SU-DHL-6 (cell line): Measurements from ENCODE around the gene FAM3B.

ENCODE experiments used
- H2AFZ ChIP-seq: fragments of 200-600 bp; sonication (generic); 2 replicates; pipeline ENCODE4 v1.6.1; 2014; ENCODE audit warnings: low read depth, mild to moderate bottlenecking, moderate library complexity, mixed read lengths, antibody characterized with exemption, low read length; ENCODE audit not compliant: severe bottlenecking
- H3F3A ChIP-seq: fragments of 200-600 bp; shearing (Covaris generic); 2 replicates; pipeline ENCODE4 v1.6.0; 2016; ENCODE audit warnings: antibody characterized with exemption, mild to moderate bottlenecking; ENCODE audit not compliant: insufficient read depth
- H3K27ac ChIP-seq: fragments of 200-600 bp; sonication (generic); 2 replicates; pipeline ENCODE4 v1.5.1; 2016; ENCODE audit warnings: low read depth, mild to moderate bottlenecking, low read length, moderate library complexity, mixed read lengths
- H3K27me3 ChIP-seq: fragments of 200-600 bp; sonication (generic), shearing (Covaris generic); 2 replicates; pipeline ENCODE4 v1.6.0; 2014; ENCODE audit warnings: mild to moderate bottlenecking, low read length
- H3K36me3 ChIP-seq: fragments of 200-600 bp; sonication (generic); 2 replicates; pipeline ENCODE4 v1.6.1; 2014; ENCODE audit warnings: mild to moderate bottlenecking, low read length, mixed read lengths
- H3K4me2 ChIP-seq: fragments of 300-600, 200-600 bp; shearing (Covaris generic), sonication (generic); 2 replicates; pipeline ENCODE4 v1.6.0; 2014; ENCODE audit warnings: low read length, low read depth, mild to moderate bottlenecking; ENCODE audit not compliant: poor library complexity, severe bottlenecking
- H3K4me3 ChIP-seq: fragments of 200-600 bp; sonication (generic); 2 replicates; pipeline ENCODE4 v1.5.1; 2014; ENCODE audit warnings: antibody characterized with exemption, low read length, mild to moderate bottlenecking, mixed read lengths; ENCODE audit not compliant: insufficient read depth, poor library complexity, severe bottlenecking
- H3K79me2 ChIP-seq: fragments of 200-600 bp; sonication (generic); 2 replicates; pipeline ENCODE4 v1.6.1; 2014; ENCODE audit warnings: mild to moderate bottlenecking, low read length, moderate library complexity; ENCODE audit not compliant: insufficient read depth
- H3K9ac ChIP-seq: fragments of 200-600 bp; sonication (generic); 2 replicates; pipeline ENCODE4 v1.7.0; 2014; ENCODE audit warnings: mild to moderate bottlenecking, low read length
- H3K9me2 ChIP-seq: fragments of 200-600 bp; sonication (generic); replicated peaks from 2 replicates; pipeline ENCODE4 v1.6.1; 2014; ENCODE audit warnings: low read length; ENCODE audit not compliant: insufficient read depth
- H3K9me3 ChIP-seq: fragments of 200-600 bp; sonication (generic); 2 replicates; pipeline ENCODE4 v1.6.1; 2014; ENCODE audit warnings: low read length, mixed read lengths; ENCODE audit not compliant: insufficient read depth
- H4K20me1 ChIP-seq: fragments of 200-600 bp; sonication (generic); 2 replicates; pipeline ENCODE4 v1.6.1; 2014; ENCODE audit warnings: low read depth, mild to moderate bottlenecking, antibody characterized with exemption, low read length, moderate library complexity, mixed read lengths
- EZH2phosphoT487 ChIP-seq: fragments of 200-600 bp; sonication (generic), shearing (Covaris generic); conservative IDR thresholded peaks from 2 replicates; pipeline ENCODE4 v1.6.1; 2018; ENCODE audit warnings: mild to moderate bottlenecking, antibody characterized with exemption, low read length, moderate library complexity, mixed read lengths
- TF ChIP-seq, protein P1 (sequence below): fragments of 200-600 bp; sonication (generic); IDR thresholded peaks from one replicate; pipeline ENCODE4 v1.5.1; 2017; ENCODE audit warnings: antibody characterized with exemption, mild to moderate bottlenecking, low read length, moderate library complexity; ENCODE audit not compliant: insufficient read depth, poor library complexity, severe bottlenecking

Gene FAM3B

DNA sequence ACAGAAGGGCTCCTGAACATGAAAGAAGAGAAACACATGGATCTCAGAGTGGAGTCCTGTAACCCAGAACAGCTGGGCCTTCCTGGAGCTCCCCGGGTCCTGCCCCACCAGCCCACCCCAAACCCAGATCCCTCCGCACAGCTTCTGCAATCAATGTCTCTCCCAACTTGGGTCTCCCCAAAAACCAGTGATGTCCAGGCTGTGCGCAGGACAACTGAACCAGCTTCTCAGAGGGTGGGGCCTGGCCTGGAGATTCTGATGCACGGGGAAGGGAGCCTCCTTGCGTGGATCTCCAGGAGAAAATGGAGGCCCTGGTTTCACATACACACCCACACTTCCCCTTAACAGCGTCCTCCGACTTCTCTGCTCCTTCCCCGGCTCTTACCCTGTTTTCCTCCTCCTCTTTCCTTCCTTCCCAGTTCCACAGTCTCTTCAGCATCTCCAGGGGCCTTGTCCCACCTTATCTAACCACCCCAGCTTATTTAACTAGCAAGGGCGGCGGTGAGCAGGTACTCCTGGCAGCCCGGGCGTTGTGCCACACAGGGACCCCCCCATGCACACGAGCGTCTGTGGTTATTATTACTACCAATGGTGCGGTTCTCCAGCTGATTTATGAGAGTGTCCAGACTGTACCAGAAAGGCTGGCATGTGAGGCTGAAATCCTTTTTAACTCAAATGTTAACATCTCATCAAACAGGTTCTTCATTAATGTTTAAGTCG, 34.0 kb downstream of the FAM3B start:
- TF ChIP-seq, protein P1, sequence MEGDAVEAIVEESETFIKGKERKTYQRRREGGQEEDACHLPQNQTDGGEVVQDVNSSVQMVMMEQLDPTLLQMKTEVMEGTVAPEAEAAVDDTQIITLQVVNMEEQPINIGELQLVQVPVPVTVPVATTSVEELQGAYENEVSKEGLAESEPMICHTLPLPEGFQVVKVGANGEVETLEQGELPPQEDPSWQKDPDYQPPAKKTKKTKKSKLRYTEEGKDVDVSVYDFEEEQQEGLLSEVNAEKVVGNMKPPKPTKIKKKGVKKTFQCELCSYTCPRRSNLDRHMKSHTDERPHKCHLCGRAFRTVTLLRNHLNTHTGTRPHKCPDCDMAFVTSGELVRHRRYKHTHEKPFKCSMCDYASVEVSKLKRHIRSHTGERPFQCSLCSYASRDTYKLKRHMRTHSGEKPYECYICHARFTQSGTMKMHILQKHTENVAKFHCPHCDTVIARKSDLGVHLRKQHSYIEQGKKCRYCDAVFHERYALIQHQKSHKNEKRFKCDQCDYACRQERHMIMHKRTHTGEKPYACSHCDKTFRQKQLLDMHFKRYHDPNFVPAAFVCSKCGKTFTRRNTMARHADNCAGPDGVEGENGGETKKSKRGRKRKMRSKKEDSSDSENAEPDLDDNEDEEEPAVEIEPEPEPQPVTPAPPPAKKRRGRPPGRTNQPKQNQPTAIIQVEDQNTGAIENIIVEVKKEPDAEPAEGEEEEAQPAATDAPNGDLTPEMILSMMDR, result no peak
- TF ChIP-seq EZH2phosphoT487, result no peak
- no peaks in the 10 kb centered on the region for H3K36me3 ChIP-seq
- H3K27me3 ChIP-seq, result no peaks in the 10 kb centered on the region
- H4K20me1 ChIP-seq, result no peaks in the 10 kb centered on the region
- H3K9me2 ChIP-seq, result no peaks in the 10 kb centered on the region
- H3K9ac ChIP-seq, result no peak overlapping the region
- H3K4me2 ChIP-seq, result no peak overlapping the region
- no peaks in the 10 kb centered on the region for H3K79me2 ChIP-seq
- H3F3A ChIP-seq, result no peaks in the 10 kb centered on the region
- H3K9me3 ChIP-seq, result no peaks in the 10 kb centered on the region
- no peak overlapping the region for H3K27ac ChIP-seq
- H2AFZ ChIP-seq, result no peak overlapping the region
- no peak overlapping the region for H3K4me3 ChIP-seq

DNA sequence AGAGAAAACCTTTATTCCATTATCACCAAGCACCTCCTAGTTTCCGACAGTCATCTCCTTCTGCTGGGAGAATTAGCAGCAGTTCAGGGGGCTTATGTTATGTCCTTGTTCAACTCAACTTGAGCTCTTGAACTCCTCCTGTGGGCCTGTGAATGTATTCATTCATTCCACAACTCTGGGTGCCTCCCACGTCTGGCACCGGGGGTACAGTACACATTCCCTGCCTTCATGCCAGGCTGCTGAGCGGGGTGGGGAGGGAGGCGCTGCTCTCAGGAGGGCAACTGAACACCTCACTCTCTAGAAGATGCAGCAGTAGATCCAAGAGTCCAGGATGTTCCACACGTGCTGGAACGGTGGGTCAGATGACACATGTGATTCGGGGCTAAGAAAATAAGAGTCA, 40.9 kb downstream of the FAM3B start:
- Histone ChIP-seq H3K79me2 (no peaks in the 10 kb centered on the region), H2AFZ (no peak overlapping the region), H3K4me2 (no peak overlapping the region), H3K9me2 (no peaks in the 10 kb centered on the region), H3K9ac (no peak overlapping the region), H3K27me3 (no peaks in the 10 kb centered on the region), H3F3A (no peaks in the 10 kb centered on the region), H3K36me3 (no peaks in the 10 kb centered on the region), H3K9me3 (no peaks in the 10 kb centered on the region), H3K4me3 (no peak overlapping the region), H4K20me1 (no peaks in the 10 kb centered on the region), H3K27ac (no peak overlapping the region)
- TF ChIP-seq, protein P1, result no peak
- TF ChIP-seq EZH2phosphoT487, result no peak

DNA sequence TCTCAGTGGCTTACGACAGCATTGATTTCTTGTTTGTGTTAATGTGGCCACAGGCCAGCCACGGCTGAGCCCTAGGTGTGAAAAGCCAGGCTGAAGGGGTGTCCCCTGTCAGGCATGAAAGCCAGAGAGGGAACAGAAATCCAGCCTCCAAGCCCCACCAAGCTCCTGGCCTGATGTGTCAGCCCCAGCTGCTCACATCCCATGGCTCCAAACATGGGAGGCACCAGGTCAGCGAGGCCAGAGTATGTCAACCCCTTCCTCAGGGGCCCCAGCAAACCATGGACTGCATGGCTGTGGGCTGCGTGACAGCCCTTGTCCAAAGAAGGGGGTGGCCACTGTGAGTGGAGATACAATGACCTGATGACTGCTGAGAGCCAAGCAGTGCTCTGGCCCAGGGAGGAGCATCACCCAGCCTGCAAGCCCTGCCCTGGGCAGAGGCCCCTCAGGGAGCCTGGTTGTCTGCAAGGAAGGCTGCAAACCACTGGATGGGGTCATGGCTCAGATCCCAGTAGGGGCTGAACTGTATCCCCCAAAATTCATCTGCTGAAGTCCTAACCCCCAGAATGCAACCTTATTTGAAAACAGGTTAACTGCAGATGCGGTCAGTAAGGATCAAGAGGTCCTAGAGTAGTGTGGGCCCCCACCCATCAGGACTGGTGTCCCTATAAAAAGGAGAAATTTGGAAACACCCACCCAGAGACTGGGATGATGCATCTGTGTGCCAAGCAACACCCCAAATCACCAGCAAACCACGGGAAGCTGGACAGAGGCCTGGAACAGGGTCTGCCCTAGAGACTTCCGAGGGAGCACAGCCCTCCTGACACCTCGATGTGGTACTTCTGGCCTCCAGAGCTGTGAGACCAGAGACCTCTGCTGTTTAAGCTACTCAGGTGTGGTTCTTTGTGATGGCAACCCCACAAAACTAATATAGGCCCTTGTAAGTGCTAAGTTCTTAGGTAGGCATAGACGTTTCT, 41.9 kb downstream of the FAM3B start:
- Histone ChIP-seq H4K20me1 (no peaks in the 10 kb centered on the region), H3K4me3 (no peak overlapping the region), H3K27ac (no peak overlapping the region), H3K79me2 (no peaks in the 10 kb centered on the region), H3K4me2 (no peak overlapping the region), H3K9ac (no peak overlapping the region), H3K27me3 (no peaks in the 10 kb centered on the region), H2AFZ (no peak overlapping the region), H3F3A (no peaks in the 10 kb centered on the region), H3K9me3 (no peaks in the 10 kb centered on the region), H3K36me3 (no peaks in the 10 kb centered on the region), H3K9me2 (no peaks in the 10 kb centered on the region)
- no peak for TF ChIP-seq EZH2phosphoT487
- TF ChIP-seq, protein P1, result no peak
